ENCODE measurements around the gene GRIN2A.

Gene GRIN2A

GRCh38 chr16:10182222-10183053 is at the start of gene GRIN2A:
GRIN2A (minus strand) TSS chr16:10182428; CDS start chr16:10180411, 2,017 bp downstream.
- peak; percentile 58 for DNase-seq (ENCODE audit: extremely low spot score)
- TF ChIP-seq, protein P1, sequence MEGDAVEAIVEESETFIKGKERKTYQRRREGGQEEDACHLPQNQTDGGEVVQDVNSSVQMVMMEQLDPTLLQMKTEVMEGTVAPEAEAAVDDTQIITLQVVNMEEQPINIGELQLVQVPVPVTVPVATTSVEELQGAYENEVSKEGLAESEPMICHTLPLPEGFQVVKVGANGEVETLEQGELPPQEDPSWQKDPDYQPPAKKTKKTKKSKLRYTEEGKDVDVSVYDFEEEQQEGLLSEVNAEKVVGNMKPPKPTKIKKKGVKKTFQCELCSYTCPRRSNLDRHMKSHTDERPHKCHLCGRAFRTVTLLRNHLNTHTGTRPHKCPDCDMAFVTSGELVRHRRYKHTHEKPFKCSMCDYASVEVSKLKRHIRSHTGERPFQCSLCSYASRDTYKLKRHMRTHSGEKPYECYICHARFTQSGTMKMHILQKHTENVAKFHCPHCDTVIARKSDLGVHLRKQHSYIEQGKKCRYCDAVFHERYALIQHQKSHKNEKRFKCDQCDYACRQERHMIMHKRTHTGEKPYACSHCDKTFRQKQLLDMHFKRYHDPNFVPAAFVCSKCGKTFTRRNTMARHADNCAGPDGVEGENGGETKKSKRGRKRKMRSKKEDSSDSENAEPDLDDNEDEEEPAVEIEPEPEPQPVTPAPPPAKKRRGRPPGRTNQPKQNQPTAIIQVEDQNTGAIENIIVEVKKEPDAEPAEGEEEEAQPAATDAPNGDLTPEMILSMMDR (IDR thresholded peaks at IDR 0.05; ENCODE audit: control extremely low read depth, extremely low read depth, low read depth, missing control alignments) = no peak
- POLR2A ChIA-PET = no interaction called here
- CTCF ChIA-PET = interaction anchor here (0.6 to 3.6 kb wide), 13 partner anchors 10 to 1615 kb away, joined by 3 to 21 read pairs (median 3); no protein-coding TSS in a partner anchor

GRCh38 chr16:10231563-10231962 is 49.3 kb upstream of the GRIN2A start:
- CTCF ChIA-PET = interaction anchor here (1.1 kb wide), 1 partner anchor 272 kb away, joined by 3 read pairs; no protein-coding TSS in a partner anchor
- POLR2A ChIA-PET = no interaction called here
- TF ChIP-seq, protein P1 (IDR thresholded peaks at IDR 0.05; ENCODE audit: control extremely low read depth, extremely low read depth, low read depth, missing control alignments) = no peak
- DNase-seq (ENCODE audit: extremely low spot score) = no peak

- POLR2A ChIA-PET = no interaction called here
- TF ChIP-seq, protein P1 (IDR thresholded peaks at IDR 0.05; ENCODE audit: control extremely low read depth, extremely low read depth, low read depth, missing control alignments) = no peak
- peak; percentile 39 for DNase-seq (ENCODE audit: extremely low spot score)
- CTCF ChIA-PET = interaction anchor here (1.1 kb wide), 1 partner anchor 13 kb away, joined by 4 read pairs; no protein-coding TSS in a partner anchor
Measured at GRCh38 chr16:10228779-10229178, 46.6 kb upstream of the GRIN2A start.

- no peak for DNase-seq (ENCODE audit: extremely low spot score)
- ChIA-PET CTCF (no interaction called here), POLR2A (no interaction called here)
- TF ChIP-seq, protein P1 (IDR thresholded peaks at IDR 0.05; ENCODE audit: control extremely low read depth, extremely low read depth, low read depth, missing control alignments) = no peak
Measured at GRCh38 chr16:10226987-10227306, 44.7 kb upstream of the GRIN2A start.

- TF ChIP-seq, protein P1 (IDR thresholded peaks at IDR 0.05; ENCODE audit: control extremely low read depth, extremely low read depth, low read depth, missing control alignments) = no peak
- POLR2A ChIA-PET = interaction anchor here (0.6 kb wide), 1 partner anchor 338 kb away, joined by 6 read pairs; no protein-coding TSS in a partner anchor
- DNase-seq (ENCODE audit: extremely low spot score) = no peak
- CTCF ChIA-PET = no interaction called here
Measured at GRCh38 chr16:10226141-10226986, 44.1 kb upstream of the GRIN2A start.

GRCh38 chr16:10225653-10226052 is 43.4 kb upstream of the GRIN2A start:
- TF ChIP-seq, protein P1 (IDR thresholded peaks at IDR 0.05; ENCODE audit: control extremely low read depth, extremely low read depth, low read depth, missing control alignments) = no peak
- no peak for DNase-seq (ENCODE audit: extremely low spot score)
- ChIA-PET POLR2A (interaction anchor here (0.6 kb wide), 1 partner anchor 338 kb away, joined by 6 read pairs; no protein-coding TSS in a partner anchor), CTCF (no interaction called here)
